ENCODE data around the gene KY.

The KY gene

DNA sequence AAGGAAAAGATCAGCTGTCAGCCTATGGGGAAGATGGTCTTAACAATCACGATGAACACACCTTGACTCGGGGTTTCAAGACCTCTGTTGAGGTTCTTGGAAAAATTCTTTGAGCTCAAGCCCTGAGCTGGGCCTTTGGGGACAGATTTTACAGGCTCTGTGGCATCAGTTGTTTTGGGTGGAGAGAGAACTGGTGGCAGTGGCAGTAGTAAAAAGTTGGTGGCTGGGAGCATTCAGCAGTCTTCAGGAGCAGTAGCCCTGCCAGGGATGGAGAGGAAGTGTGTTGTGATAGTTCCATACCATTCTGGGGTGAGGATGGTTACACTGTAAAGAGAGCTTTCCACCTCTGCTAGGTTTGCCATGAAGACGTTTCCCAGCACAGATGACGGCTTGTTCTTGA lies 4.9 kb upstream of the KY start:
- DNase-seq (ENCODE audit: extremely low read depth, insufficient read length): no peak
- TF ChIP-seq, protein P1, sequence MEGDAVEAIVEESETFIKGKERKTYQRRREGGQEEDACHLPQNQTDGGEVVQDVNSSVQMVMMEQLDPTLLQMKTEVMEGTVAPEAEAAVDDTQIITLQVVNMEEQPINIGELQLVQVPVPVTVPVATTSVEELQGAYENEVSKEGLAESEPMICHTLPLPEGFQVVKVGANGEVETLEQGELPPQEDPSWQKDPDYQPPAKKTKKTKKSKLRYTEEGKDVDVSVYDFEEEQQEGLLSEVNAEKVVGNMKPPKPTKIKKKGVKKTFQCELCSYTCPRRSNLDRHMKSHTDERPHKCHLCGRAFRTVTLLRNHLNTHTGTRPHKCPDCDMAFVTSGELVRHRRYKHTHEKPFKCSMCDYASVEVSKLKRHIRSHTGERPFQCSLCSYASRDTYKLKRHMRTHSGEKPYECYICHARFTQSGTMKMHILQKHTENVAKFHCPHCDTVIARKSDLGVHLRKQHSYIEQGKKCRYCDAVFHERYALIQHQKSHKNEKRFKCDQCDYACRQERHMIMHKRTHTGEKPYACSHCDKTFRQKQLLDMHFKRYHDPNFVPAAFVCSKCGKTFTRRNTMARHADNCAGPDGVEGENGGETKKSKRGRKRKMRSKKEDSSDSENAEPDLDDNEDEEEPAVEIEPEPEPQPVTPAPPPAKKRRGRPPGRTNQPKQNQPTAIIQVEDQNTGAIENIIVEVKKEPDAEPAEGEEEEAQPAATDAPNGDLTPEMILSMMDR (IDR thresholded peaks at IDR 0.05; ENCODE audit: insufficient read depth, low read length, poor library complexity, severe bottlenecking): no peak
- H3K4me3 ChIP-seq (replicated peaks; ENCODE audit: low read depth, low read length): no peak overlapping the region
- peaks cover 2% of the 10 kb centered on the region for H3K27me3 ChIP-seq (replicated peaks; ENCODE audit: control insufficient read depth, insufficient read depth, low read length)
- no peaks in the 10 kb centered on the region for H3K36me3 ChIP-seq (ENCODE audit: control insufficient read depth, insufficient read depth, low read length)

DNA sequence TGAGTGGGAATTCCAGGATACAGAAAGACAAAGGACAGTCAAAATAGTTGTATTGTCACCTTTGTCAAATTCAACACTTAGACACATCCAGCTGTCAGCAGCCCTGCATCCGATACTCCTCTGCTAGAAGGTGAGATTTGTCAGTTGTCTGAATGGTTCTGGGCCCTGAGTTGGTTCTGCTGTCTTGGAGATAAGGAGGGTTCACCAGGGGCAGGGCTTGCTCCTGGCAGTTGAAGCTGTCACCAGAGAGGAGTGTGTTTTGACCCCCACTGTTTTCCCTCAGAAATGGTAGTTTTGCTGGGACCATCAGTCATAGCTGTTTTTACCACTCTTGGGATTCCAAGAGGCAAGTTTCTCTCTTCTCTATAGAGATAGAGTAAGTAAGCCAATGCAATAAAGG lies 3.2 kb upstream of the KY start:
- DNase-seq (ENCODE audit: extremely low read depth, insufficient read length): no peak
- Histone ChIP-seq H3K27me3 (replicated peaks; ENCODE audit: control insufficient read depth, insufficient read depth, low read length) (peaks cover 2% of the 10 kb centered on the region), H3K36me3 (ENCODE audit: control insufficient read depth, insufficient read depth, low read length) (no peaks in the 10 kb centered on the region), H3K4me3 (replicated peaks; ENCODE audit: low read depth, low read length) (no peak overlapping the region)
- TF ChIP-seq, protein P1 (IDR thresholded peaks at IDR 0.05; ENCODE audit: insufficient read depth, low read length, poor library complexity, severe bottlenecking): no peak

DNA sequence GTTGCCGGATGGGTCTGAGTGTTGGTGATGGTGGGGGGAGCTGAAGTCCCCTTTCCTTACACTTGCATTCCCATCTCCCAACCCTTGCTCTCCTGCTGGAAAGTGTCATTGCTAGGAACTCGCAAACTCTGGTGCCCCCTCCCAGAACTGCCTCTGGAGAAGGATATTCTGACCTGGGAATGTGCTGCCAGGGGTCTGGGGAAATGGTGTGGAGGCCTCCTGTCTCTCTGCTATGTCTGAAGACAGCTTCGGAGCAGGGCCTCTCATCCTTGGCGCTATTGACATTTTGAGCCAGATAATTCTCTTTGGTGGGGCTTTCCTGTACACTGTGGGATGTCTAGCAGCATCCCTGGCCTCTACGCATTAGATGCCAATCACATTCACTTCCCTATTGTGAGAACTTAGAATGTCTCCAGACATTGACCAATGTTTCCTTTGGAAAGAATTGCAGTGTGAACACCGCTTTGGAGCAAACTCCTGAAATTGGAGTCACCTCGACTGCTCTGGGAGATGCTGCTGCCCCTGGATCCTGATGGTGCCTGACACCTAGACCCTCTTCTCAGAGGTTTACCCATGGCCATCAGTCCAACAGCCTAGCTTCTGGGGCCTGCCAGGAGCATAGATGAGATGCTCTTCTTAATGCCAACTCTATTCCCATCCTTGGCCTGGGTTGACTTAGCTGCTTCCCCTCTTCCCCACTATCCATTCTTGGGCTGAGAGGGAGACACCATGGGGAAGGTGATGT lies 2.2 kb upstream of the KY start:
- H3K27me3 ChIP-seq (replicated peaks; ENCODE audit: control insufficient read depth, insufficient read depth, low read length): peaks cover 2% of the 10 kb centered on the region
- TF ChIP-seq, protein P1 (IDR thresholded peaks at IDR 0.05; ENCODE audit: insufficient read depth, low read length, poor library complexity, severe bottlenecking): no peak

DNA sequence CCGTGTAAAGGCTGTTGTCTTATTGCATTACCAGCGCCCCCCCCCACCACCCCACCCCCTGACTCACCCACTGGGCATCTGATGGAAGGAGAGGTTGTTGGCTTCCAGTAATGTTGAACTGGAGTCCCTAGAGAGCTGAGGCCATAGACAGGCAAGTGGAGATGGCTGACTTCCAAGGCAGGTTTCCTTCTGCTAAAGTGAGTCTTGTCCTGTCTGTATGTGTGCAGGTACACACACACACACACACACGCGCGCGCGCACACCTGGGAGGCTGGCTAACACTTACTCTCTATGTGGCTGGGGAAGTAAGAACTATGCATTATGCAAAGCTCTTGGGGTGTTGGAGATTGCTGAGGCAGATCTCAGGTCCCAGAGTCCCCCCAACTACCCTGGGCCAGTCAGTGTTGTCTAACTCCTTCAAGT lies 1.6 kb upstream of the KY start:
- DNase-seq (ENCODE audit: extremely low read depth, insufficient read length): no peak
- H3K4me3 ChIP-seq (replicated peaks; ENCODE audit: low read depth, low read length): no peak overlapping the region
- no peaks in the 10 kb centered on the region for H3K36me3 ChIP-seq (ENCODE audit: control insufficient read depth, insufficient read depth, low read length)
- peaks cover 2% of the 10 kb centered on the region for H3K27me3 ChIP-seq (replicated peaks; ENCODE audit: control insufficient read depth, insufficient read depth, low read length)
- TF ChIP-seq, protein P1 (IDR thresholded peaks at IDR 0.05; ENCODE audit: insufficient read depth, low read length, poor library complexity, severe bottlenecking): no peak

More for the DNA sequence above, 2.2 kb upstream of the KY start:
- Histone ChIP-seq H3K36me3 (ENCODE audit: control insufficient read depth, insufficient read depth, low read length) (no peaks in the 10 kb centered on the region), H3K4me3 (replicated peaks; ENCODE audit: low read depth, low read length) (no peak overlapping the region)
- DNase-seq (ENCODE audit: extremely low read depth, insufficient read length): no peak

DNA sequence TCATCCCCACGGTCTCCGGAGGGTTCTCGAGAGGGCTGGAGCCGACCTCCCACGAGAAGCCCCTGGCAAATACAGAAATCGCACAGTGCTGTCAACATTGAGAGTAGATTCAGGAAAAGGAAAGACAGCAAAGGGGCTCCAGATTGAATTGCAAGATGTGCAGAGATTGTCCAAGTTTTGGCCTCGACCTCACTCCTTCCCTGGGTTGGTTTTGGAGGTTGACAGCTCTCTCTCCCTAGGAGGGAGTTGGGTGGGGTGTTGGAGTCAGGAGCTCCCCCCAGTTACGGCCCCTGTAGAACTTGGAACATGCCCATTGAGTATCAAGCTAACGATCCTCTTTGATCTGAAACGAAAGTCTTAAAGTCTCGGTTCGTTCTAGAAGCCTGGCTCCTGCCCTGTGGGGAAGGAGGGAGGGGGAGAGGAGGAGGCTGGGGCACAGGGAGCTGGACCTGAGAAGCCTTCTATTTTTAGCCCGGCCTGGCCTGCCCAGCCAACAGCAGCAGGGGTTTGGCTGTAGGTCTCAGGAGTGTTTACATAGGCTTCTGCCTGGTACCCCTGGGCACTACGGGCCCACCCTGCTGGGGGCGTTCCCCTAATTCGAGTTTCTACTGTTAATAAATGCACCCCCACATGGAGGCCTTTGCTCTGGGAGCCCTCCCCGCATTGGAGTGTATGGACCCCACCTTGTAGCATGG lies 672 bp upstream of the KY start:
- no peak overlapping the region for H3K4me3 ChIP-seq (replicated peaks; ENCODE audit: low read depth, low read length)
- DNase-seq (ENCODE audit: extremely low read depth, insufficient read length): no peak
- TF ChIP-seq, protein P1 (IDR thresholded peaks at IDR 0.05; ENCODE audit: insufficient read depth, low read length, poor library complexity, severe bottlenecking): no peak
- H3K27me3 ChIP-seq (replicated peaks; ENCODE audit: control insufficient read depth, insufficient read depth, low read length): peaks cover 2% of the 10 kb centered on the region
- no peaks in the 10 kb centered on the region for H3K36me3 ChIP-seq (ENCODE audit: control insufficient read depth, insufficient read depth, low read length)
